Hindlimb muscle (tissue), 1 donor: ENCODE measurements around the gene KRTAP19-5. TPM values are rescaled to one million over a fixed set of nuclear protein-coding genes. Genes with fewer than 3 reads are reported as not detected.
"Not testable (repeated sequence)": the region's sequence is repeated elsewhere in the genome, so short reads cannot be mapped to it uniquely, and the experiment has no call there.

Experiments used
- DNase-seq: peaks from one replicate; pipeline ENCODE4 v3.0.0-alpha.2; 2013
- polyA plus RNA-seq: library from polyadenylated mRNA; unstranded; fragments of 120-200 nt; gene quantifications from one replicate; pipeline ENCODE4 v1.2.1, GENCODE V29; 2013; ENCODE audit not compliant: insufficient read length

The KRTAP19-5 gene
- not detected for polyA plus RNA-seq

- no peak for DNase-seq
Measured at GRCh38 chr21:30502041-30502440, at the start of gene KRTAP19-5. Gene KRTAP19-5, minus strand, starts transcription at chr21:30502141. Its CDS starts 51 bp downstream, at chr21:30502090.

- no peak for DNase-seq
Measured at GRCh38 chr21:30541764-30542163, 39.8 kb upstream of the KRTAP19-5 start, which contains the start of gene KRTAP19-6. Gene KRTAP19-6, minus strand, starts transcription at chr21:30541864. Its CDS starts 31 bp downstream, at chr21:30541833.

- DNase-seq: no peak
Measured at GRCh38 chr21:30518876-30519275, 16.9 kb upstream of the KRTAP19-5 start.

- no peak for DNase-seq
Measured at GRCh38 chr21:30515681-30516080, 13.7 kb upstream of the KRTAP19-5 start.

- DNase-seq: not testable (repeated sequence)
Measured at GRCh38 chr21:30505621-30506205, 3.8 kb upstream of the KRTAP19-5 start.

- no peak for DNase-seq
Measured at GRCh38 chr21:30497065-30497464, 4.9 kb downstream of the KRTAP19-5 start, which contains the start of gene KRTAP19-4. Gene KRTAP19-4, minus strand, starts transcription at chr21:30497165. Its CDS starts 55 bp downstream, at chr21:30497110.

- no peak for DNase-seq
Measured at GRCh38 chr21:30491963-30492428, 9.9 kb downstream of the KRTAP19-5 start, which contains the start of gene KRTAP19-3. Gene KRTAP19-3, minus strand, starts transcription at chr21:30492013. Its CDS starts 56 bp downstream, at chr21:30491957.

- DNase-seq: no peak
Measured at GRCh38 chr21:30487336-30487735, 14.6 kb downstream of the KRTAP19-5 start, which contains the start of gene KRTAP19-2. Gene KRTAP19-2, minus strand, starts transcription at chr21:30487436. Its CDS starts 88 bp downstream, at chr21:30487348.

- no peak for DNase-seq
Measured at GRCh38 chr21:30486180-30486579, 15.8 kb downstream of the KRTAP19-5 start.

GRCh38 chr21:30482130-30482529 is 19.8 kb downstream of the KRTAP19-5 start:
- no peak for DNase-seq

- no peak for DNase-seq
Measured at GRCh38 chr21:30480145-30480544, 21.8 kb downstream of the KRTAP19-5 start, which contains the start of gene KRTAP19-1. Gene KRTAP19-1, minus strand, starts transcription at chr21:30480367. Its CDS starts 50 bp downstream, at chr21:30480317.

- DNase-seq: no peak
Measured at GRCh38 chr21:30479259-30479658, 22.7 kb downstream of the KRTAP19-5 start.

GRCh38 chr21:30478004-30478403 is 23.9 kb downstream of the KRTAP19-5 start:
- DNase-seq: no peak

GRCh38 chr21:30468900-30469714 is 32.8 kb downstream of the KRTAP19-5 start:
- no peak for DNase-seq

- DNase-seq: no peak
Measured at GRCh38 chr21:30463713-30464112, 38.2 kb downstream of the KRTAP19-5 start.

Other genes starting within 250 kb of the KRTAP19-5 start
- not detected for gene KRTAP24-1, start 219.2 kb downstream of the KRTAP19-5 start, polyA plus RNA-seq
- gene KRTAP25-1, start 212.6 kb downstream of the KRTAP19-5 start, polyA plus RNA-seq: not detected
- gene KRTAP26-1, start 181.8 kb downstream of the KRTAP19-5 start, polyA plus RNA-seq: not detected
- gene KRTAP27-1, start 164.4 kb downstream of the KRTAP19-5 start, polyA plus RNA-seq: not detected
- gene KRTAP23-1, start 153.5 kb downstream of the KRTAP19-5 start, polyA plus RNA-seq: not detected
- gene KRTAP13-2, start 129.9 kb downstream of the KRTAP19-5 start, polyA plus RNA-seq: not detected
- gene KRTAP13-1, start 106.1 kb downstream of the KRTAP19-5 start, polyA plus RNA-seq: not detected
- gene KRTAP13-3, start 76.2 kb downstream of the KRTAP19-5 start, polyA plus RNA-seq: not detected
- not detected for gene KRTAP13-4, start 71.9 kb downstream of the KRTAP19-5 start, polyA plus RNA-seq
- not detected for gene KRTAP15-1, start 61.9 kb downstream of the KRTAP19-5 start, polyA plus RNA-seq
- gene KRTAP19-1, start 21.8 kb downstream of the KRTAP19-5 start, polyA plus RNA-seq: not detected
- gene KRTAP19-2, start 14.7 kb downstream of the KRTAP19-5 start, polyA plus RNA-seq: not detected
- not detected for gene KRTAP19-3, start 10.1 kb downstream of the KRTAP19-5 start, polyA plus RNA-seq
- not detected for gene KRTAP19-4, start 5.0 kb downstream of the KRTAP19-5 start, polyA plus RNA-seq
- gene KRTAP19-6, start 39.7 kb upstream of the KRTAP19-5 start, polyA plus RNA-seq: not detected
- gene KRTAP19-7, start 59.2 kb upstream of the KRTAP19-5 start, polyA plus RNA-seq: not detected
- not detected for gene KRTAP22-2, start 88.3 kb upstream of the KRTAP19-5 start, polyA plus RNA-seq
- not detected for gene KRTAP6-3, start 90.3 kb upstream of the KRTAP19-5 start, polyA plus RNA-seq
- not detected for gene KRTAP6-2, start 96.8 kb upstream of the KRTAP19-5 start, polyA plus RNA-seq
- gene KRTAP22-1, start 98.9 kb upstream of the KRTAP19-5 start, polyA plus RNA-seq: not detected
- gene KRTAP6-1, start 111.8 kb upstream of the KRTAP19-5 start, polyA plus RNA-seq: not detected
- not detected for gene KRTAP20-1, start 114.3 kb upstream of the KRTAP19-5 start, polyA plus RNA-seq
- gene KRTAP20-4, start 118.5 kb upstream of the KRTAP19-5 start, polyA plus RNA-seq: not detected
- not detected for gene KRTAP20-2, start 133.1 kb upstream of the KRTAP19-5 start, polyA plus RNA-seq
- not detected for gene KRTAP20-3, start 140.7 kb upstream of the KRTAP19-5 start, polyA plus RNA-seq
- gene KRTAP21-3, start 216.6 kb upstream of the KRTAP19-5 start, polyA plus RNA-seq: not detected
- not detected for gene KRTAP21-2, start 245.1 kb upstream of the KRTAP19-5 start, polyA plus RNA-seq